HG02571 (cell line): ENCODE data around the gene MKNK2.

Source experiments
- ATAC-seq: cut with Tn5 transposase; IDR thresholded peaks from one replicate; pipeline ENCODE4 v1.9.1; 2021; ENCODE audit warnings: mild to moderate bottlenecking, moderate library complexity; ENCODE audit not compliant: unreplicated experiment

Gene MKNK2

GRCh38 chr19:2058570-2059421 is 7.8 kb upstream of the MKNK2 start:
- no peak for ATAC-seq

GRCh38 chr19:2057484-2058469 is 6.7 kb upstream of the MKNK2 start:
- no peak for ATAC-seq

- ATAC-seq = no peak
Measured at GRCh38 chr19:2056837-2057192, 5.8 kb upstream of the MKNK2 start.

- no peak for ATAC-seq
Measured at GRCh38 chr19:2055931-2056836, 5.1 kb upstream of the MKNK2 start.

GRCh38 chr19:2054763-2055162 is 3.7 kb upstream of the MKNK2 start:
- ATAC-seq = no peak

- no peak for ATAC-seq
Measured at GRCh38 chr19:2053601-2054389, 2.8 kb upstream of the MKNK2 start.

GRCh38 chr19:2051773-2052704 is 995 bp upstream of the MKNK2 start:
- ATAC-seq = no peak

GRCh38 chr19:2050349-2050990 is 574 bp downstream of the MKNK2 start:
- peak; percentile 3 for ATAC-seq

- ATAC-seq = peak; percentile 3
Measured at GRCh38 chr19:2049741-2050348, 1.2 kb downstream of the MKNK2 start.

- no peak for ATAC-seq
Measured at GRCh38 chr19:2048959-2049740, 1.9 kb downstream of the MKNK2 start.

GRCh38 chr19:2048104-2048958 is 2.7 kb downstream of the MKNK2 start:
- no peak for ATAC-seq

- ATAC-seq = no peak
Measured at GRCh38 chr19:2047449-2048103, 3.5 kb downstream of the MKNK2 start.

- no peak for ATAC-seq
Measured at GRCh38 chr19:2047076-2047448, 4.0 kb downstream of the MKNK2 start.

- no peak for ATAC-seq
Measured at GRCh38 chr19:2046046-2046907, 4.8 kb downstream of the MKNK2 start.

- ATAC-seq = no peak
Measured at GRCh38 chr19:2045501-2046045, 5.5 kb downstream of the MKNK2 start.
